GM19025 (cell line): ENCODE results near the gene DPH2.

Source experiments
- ATAC-seq: cut with Tn5 transposase; IDR thresholded peaks from one replicate; pipeline ENCODE4 v1.9.1; 2021; ENCODE audit warnings: mild to moderate bottlenecking, low read depth, moderate library complexity; ENCODE audit not compliant: unreplicated experiment

The DPH2 gene

GRCh38 chr1:43997295-43997999 lies 27.6 kb downstream of the DPH2 start:
- no peak for ATAC-seq

GRCh38 chr1:43998000-43998378 lies 28.2 kb downstream of the DPH2 start:
- no peak for ATAC-seq

DNA sequence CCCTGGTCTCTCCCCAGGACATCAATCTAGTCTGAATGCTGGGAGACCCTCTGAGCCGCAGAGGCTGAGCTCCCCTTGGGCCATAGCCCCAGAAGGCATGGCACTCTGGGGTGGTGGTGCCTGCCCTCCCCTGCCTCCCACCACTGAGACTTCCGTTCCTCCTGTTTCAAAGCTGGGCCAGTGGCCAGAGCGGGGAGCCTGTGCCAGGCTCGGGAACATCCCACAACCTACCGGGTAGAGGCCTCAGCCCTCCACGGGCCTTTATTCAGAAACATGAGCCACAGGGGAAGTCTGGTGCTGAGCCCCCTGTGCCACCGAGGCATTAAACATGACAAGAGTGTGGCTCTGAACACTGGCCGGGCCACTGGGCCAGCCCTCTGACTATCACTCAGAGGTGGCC lies 29.6 kb downstream of the DPH2 start:
- ATAC-seq, result no peak

DNA sequence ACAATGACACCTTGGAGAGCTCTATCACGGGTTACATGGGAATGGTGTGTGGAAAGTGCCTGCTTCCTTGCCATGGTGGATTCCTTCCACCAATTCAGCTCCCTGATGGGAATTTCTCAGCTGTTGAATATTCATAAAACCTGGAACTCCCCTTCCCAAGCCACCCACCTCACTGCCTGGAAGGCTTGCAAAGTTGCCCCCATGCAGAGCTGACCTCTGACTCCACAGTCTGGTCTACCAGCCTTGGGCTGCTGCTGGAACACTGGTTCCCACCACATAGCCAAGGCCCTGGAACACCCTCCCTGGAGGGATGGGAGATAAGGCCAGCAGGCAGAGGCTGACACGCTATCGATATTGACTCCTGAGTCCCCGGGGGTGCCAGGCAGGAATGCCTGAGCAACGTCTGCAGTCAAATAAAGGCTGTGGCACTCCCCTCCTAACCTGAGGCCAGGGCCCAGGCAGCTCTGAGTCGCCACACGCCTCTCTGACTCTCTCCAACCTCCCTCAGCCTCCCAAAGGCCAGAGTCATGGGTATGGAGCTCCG lies 30.4 kb downstream of the DPH2 start:
- no peak for ATAC-seq

DNA sequence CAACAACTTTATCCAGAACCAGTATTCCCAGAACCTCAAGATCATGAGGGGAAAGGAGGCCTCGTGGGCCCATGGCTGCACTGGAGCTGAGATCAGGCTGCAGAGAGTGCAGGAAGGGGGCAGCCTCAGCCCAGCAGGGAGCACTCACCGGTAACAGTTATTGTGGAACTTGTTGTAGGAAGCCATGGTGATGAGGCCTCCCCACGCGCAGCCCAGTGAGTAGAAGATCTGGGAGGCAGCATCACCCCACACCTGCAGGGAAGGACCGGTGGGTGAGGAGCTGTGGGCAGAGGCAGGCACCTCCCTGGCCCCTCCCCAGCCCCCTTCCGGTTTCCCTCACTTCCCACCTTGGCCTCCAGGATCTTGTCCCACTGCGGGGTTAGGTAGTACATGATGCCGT lies 32.4 kb downstream of the DPH2 start:
- no peak for ATAC-seq

DNA sequence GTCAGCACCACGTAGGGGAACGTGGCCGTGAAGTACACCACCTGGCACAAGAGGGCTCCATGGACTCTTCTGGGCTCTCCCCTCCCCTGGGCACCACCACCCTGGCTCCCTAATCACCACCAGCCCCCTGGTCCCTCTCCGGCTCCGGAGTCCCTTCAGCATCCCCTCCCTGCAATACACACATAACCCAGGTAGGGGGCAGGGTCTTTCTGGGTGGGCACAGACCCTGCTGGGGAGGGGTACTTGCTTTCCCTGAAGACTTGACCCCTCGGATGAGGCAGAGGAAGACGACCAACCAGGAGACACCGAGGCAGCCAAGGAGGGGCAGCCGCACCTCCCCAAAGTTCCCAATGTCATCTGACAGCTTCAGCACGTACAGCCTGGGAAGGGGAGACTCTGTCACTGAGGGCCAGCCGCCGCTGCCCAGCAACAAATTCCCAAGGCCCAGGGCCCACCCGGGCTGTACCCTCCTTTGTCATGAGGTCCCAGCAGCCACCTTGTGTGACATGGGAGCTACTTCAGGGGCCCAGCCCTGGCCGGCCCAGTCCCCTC lies 32.9 kb downstream of the DPH2 start:
- ATAC-seq, result no peak

DNA sequence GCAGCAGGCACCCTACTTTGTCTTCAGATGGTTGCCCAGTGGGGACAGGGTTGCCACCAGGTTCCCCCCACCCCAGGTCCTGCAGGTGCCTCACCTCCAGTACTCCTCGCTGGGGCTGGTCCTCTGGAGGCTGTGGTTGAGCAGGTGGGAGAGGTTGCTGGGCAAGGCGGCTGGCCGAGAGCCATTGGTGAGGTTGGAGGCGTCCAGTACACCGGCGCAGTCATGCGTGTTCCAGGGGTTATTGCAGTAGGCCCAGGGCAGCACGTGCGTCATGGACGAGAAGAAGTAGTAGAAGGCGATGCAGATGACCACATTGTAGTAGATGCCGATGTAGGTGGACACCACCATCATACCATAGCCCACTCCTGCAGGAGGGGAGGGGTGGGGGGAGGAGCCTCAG lies 38.4 kb downstream of the DPH2 start:
- ATAC-seq, result no peak

DNA sequence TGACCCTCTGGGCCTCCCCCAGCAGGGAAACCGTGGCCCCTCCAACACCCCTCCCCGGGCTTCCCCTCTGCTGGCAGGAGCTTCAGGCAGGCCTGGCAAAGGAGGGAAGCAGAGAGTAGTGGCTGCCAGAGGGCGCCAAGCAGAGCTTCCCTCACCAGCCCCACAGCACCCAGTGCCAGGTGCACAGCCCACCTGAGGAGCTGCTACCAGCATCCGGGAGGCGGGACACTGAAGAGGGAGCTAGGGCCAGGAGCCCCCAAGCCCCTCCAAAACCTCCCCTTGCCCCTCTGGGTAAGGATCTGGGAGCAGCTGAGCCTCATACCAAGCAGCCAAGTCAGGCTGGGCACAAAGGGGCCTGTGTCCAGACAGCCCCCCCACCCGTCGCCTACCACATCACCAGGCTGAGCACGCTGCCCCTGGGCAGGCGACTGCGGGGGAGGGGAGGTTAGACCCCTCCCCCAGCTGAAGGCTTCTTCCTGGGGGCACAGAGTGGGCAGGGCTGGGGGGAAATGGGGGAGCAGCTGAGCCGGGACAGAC lies 41.2 kb downstream of the DPH2 start:
- ATAC-seq, result no peak

GRCh38 chr1:44012404-44012803 lies 42.6 kb downstream of the DPH2 start:
- no peak for ATAC-seq

DNA sequence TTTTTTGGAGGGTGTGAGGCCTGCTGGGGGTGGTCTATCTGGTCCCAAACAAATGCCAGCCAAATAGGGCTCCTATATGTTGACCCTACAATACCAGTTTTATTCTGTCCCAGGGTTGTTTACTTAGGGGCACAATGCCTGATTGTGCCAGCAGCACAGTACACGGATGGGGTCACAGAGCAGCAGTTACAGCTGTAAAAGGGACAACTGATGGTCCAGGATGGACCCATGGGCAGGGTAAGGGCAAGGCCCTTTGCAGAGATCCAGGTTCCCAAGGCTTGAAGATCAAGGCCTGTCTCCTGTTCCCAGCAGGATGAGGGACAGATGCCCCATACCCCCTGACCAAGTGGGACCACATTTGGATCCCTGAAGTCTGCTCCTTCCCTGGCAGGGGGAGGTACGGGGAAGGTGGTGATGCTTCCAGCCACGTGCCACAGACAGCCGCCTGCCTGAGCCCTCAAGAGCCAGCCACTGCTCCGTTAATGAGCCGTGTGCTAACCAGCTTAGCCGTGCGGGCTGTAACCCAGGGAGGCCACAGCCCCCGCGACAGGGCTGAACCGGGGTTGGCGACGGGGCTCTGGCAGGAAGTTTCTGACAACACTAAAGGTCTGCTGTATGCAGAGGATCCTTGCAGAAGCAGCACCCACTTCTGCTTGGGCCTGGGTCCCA lies 43.3 kb downstream of the DPH2 start:
- no peak for ATAC-seq

DNA sequence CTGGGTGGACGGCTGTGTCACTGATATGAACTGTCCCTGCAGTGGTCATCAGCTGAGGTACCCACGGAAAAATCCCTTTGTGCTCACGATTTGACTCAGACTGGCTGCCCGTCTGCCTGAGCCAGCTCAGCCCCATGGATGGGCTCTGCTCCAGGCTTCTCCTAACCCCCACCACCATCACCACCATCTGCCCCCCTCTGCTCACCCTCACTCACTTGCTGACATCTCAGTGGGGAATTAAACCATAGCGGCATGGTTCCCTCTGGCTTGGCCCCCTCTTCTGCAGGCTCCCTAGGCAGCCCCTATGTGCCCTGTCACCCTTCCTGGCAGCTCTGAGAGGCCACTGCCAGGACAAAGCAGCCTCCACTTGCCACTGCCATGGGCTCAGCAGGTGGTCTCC lies 44.1 kb downstream of the DPH2 start:
- ATAC-seq, result no peak

- no peak for ATAC-seq
Measured at GRCh38 chr1:44014365-44015104, 44.7 kb downstream of the DPH2 start.

DNA sequence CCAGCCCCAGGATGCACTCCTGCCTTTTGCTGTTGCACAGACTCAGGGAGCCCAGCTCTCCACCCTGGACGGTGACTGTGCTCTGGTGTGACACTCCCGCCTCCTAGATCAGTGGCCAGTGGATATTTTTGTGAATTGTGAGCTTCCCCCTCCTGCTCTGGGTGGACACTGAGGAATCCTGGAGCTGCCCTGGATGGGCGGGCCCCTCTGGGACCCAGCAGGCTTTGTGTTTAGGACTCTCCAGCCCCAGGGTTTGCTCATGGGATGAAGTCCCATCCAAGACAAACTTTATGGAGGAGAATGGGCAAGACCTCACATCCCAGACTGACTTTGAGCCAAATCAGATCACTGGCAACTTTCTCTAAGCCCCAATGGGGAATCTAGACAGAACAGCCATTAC lies 45.4 kb downstream of the DPH2 start:
- no peak for ATAC-seq

- ATAC-seq, result no peak
Measured at GRCh38 chr1:44016041-44016889, 46.5 kb downstream of the DPH2 start.

GRCh38 chr1:44016890-44017400 lies 47.1 kb downstream of the DPH2 start:
- no peak for ATAC-seq

- ATAC-seq, result no peak
Measured at GRCh38 chr1:44019466-44019948, 49.7 kb downstream of the DPH2 start.

GRCh38 chr1:44020464-44020863 lies 50.7 kb downstream of the DPH2 start:
- no peak for ATAC-seq

DNA sequence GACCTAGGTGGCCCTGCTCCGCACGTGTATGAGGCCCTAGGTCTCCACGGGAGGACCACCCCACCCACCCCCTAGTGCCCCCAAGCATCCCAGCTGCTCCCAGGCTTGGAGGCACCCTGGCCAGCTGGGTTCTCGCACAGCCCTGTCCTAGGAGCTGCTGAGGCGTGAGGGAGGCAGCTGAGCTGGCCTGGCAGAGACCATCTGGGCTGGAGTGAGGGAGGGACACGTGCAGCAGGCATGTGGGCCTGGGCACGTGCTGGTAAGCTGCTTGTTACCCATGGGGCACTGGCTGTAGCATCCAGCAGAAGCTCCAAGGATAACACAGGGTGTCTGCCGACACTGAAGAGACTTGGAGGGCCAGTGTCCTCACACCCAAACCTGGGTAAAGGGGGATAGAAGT lies 51.3 kb downstream of the DPH2 start:
- no peak for ATAC-seq

- no peak for ATAC-seq
Measured at GRCh38 chr1:44021581-44022321, 51.9 kb downstream of the DPH2 start.
